ENCODE measurements around the gene ABCD2.

DNA sequence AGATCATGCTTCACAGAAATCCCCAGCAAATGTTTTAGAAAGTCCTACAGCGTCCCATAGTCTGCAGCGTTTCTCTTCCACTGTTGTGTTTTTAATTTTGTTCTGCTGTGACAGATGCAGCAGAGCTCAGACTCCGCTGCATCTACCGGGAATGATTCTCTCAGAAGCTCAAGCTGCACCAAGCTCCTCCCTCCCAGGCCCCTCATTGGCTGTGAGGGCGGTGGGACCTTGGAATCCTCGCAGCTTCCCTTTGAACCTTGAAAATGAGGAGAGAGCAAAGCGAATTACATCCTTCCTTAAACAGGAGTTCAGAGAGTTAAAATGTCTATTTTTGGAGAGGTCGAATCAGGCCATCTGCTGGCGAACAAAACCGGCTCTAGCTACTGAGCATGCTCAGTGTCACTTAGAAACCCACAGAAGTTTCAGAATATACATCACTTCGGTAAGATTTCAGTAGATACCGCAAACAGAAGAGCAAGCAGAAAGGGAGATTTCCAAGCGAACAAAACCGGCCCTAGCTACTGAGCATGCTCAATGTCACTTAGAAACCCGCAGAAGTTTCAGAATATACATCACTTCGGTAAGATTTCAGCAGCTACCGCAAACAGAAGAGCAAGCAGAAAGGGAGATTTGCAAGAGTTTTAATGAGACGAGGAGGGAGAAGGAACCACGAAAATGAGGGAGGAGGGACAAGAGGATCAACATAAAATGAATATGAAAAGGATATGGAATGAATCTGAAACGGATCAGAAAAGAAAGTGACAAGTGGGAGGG is at the start of gene ABCD2:
- TF ChIP-seq, protein P1, sequence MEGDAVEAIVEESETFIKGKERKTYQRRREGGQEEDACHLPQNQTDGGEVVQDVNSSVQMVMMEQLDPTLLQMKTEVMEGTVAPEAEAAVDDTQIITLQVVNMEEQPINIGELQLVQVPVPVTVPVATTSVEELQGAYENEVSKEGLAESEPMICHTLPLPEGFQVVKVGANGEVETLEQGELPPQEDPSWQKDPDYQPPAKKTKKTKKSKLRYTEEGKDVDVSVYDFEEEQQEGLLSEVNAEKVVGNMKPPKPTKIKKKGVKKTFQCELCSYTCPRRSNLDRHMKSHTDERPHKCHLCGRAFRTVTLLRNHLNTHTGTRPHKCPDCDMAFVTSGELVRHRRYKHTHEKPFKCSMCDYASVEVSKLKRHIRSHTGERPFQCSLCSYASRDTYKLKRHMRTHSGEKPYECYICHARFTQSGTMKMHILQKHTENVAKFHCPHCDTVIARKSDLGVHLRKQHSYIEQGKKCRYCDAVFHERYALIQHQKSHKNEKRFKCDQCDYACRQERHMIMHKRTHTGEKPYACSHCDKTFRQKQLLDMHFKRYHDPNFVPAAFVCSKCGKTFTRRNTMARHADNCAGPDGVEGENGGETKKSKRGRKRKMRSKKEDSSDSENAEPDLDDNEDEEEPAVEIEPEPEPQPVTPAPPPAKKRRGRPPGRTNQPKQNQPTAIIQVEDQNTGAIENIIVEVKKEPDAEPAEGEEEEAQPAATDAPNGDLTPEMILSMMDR (conservative IDR thresholded peaks at IDR 0.05; ENCODE audit: low read length): 0 out of 2 replicates have a peak, but pooled peaks have one; percentile 20
- TF ChIP-seq EZH2phosphoT487 (IDR thresholded peaks at IDR 0.05; ENCODE audit: borderline replicate concordance): no peak

All from Loucy (cell line).